Muscle layer of colon (tissue), 2 donors: Measurements from ENCODE around the gene TWIST2.

ENCODE experiments used
- H3K27ac ChIP-seq: one replicate; pipeline ENCODE4 v1.7.0; 2013; ENCODE audit warnings: low read depth, mild to moderate bottlenecking, low read length, moderate library complexity
- H3K27me3 ChIP-seq, 2 donors: one replicate each; pipeline ENCODE4 v1.7.0; 2013; ENCODE audit warnings: low read length in 2 of 2, mild to moderate bottlenecking in 2 of 2; ENCODE audit not compliant: insufficient read depth in 2 of 2, control insufficient read depth in 1 of 2
- H3K36me3 ChIP-seq: one replicate; pipeline ENCODE4 v1.7.0; 2013; ENCODE audit warnings: mild to moderate bottlenecking, low read length; ENCODE audit not compliant: insufficient read depth
- H3K4me1 ChIP-seq: one replicate; pipeline ENCODE4 v1.7.0; 2013; ENCODE audit warnings: mild to moderate bottlenecking, low read length; ENCODE audit not compliant: insufficient read depth
- H3K4me3 ChIP-seq, 2 donors: one replicate each; pipeline ENCODE4 v1.7.0; 2013; ENCODE audit warnings: low read length in 2 of 2, low read depth in 1 of 2, mild to moderate bottlenecking in 1 of 2, moderate library complexity in 1 of 2
- H3K9ac ChIP-seq: one replicate; pipeline ENCODE4 v1.7.0; 2013; ENCODE audit warnings: low read length
- H3K9me3 ChIP-seq: one replicate; pipeline ENCODE4 v1.7.0; 2013; ENCODE audit warnings: mild to moderate bottlenecking, low read length
- donor health status: abdominal sarcoma.
- donor health status: Adenocarcinoma of cecum.

Gene TWIST2

GRCh38 chr2:238954841-238955591, 107.1 kb downstream of the TWIST2 start:
- H3K27me3 ChIP-seq = no peaks in the 10 kb centered on the region
- H3K4me3 ChIP-seq = no peak overlapping the region
- H3K4me1 ChIP-seq = peaks cover 8% of the 10 kb centered on the region
- H3K27ac ChIP-seq = no peak overlapping the region
- no peaks in the 10 kb centered on the region for H3K36me3 ChIP-seq
- H3K9ac ChIP-seq = no peak overlapping the region
- H3K9me3 ChIP-seq = no peaks in the 10 kb centered on the region

GRCh38 chr2:238955648-238956531, 108.0 kb downstream of the TWIST2 start:
- H3K4me3 ChIP-seq = no peak overlapping the region

GRCh38 chr2:238956676-238957075, 108.8 kb downstream of the TWIST2 start:
- Histone ChIP-seq H3K4me1 (peaks cover 8% of the 10 kb centered on the region), H3K4me3 (no peak overlapping the region), H3K36me3 (no peaks in the 10 kb centered on the region), H3K9me3 (no peaks in the 10 kb centered on the region), H3K9ac (no peak overlapping the region), H3K27ac (no peak overlapping the region), H3K27me3 (no peaks in the 10 kb centered on the region)

More at GRCh38 chr2:238955648-238956531, 108.0 kb downstream of the TWIST2 start:
- Histone ChIP-seq H3K27ac (no peak overlapping the region), H3K36me3 (no peaks in the 10 kb centered on the region), H3K27me3 (no peaks in the 10 kb centered on the region), H3K9ac (no peak overlapping the region), H3K4me1 (peaks cover 8% of the 10 kb centered on the region), H3K9me3 (no peaks in the 10 kb centered on the region)
